Measurements from ENCODE around the gene TOM1L2.

Gene TOM1L2

GRCh38 chr17:17806611-17807274 lies 165.5 kb downstream of the TOM1L2 start:
- no peaks in the 10 kb centered on the region for H3K27me3 ChIP-seq (ENCODE audit: control insufficient read depth in 1 of 2, insufficient read depth in 2 of 2, low read length in 2 of 2)
- H3K9ac ChIP-seq (ENCODE audit: low read depth in 1 of 2, low read length in 2 of 2), result no peak overlapping the region
- no peak overlapping the region for H3K27ac ChIP-seq (ENCODE audit: low read depth, low read length)
- peaks cover 0 to 14% of the 10 kb centered on the region in 2 donors for H3K36me3 ChIP-seq (ENCODE audit: control insufficient read depth in 1 of 2, insufficient read depth in 2 of 2, low read length in 2 of 2)
- no peak overlapping the region for H3K4me3 ChIP-seq (ENCODE audit: low read depth in 1 of 2, low read length in 2 of 2)
- peaks cover 0 to 5% of the 10 kb centered on the region in 2 donors for H3K4me1 ChIP-seq (ENCODE audit: control insufficient read depth in 1 of 2, insufficient read depth in 2 of 2, low read length in 2 of 2)
- no peaks in the 10 kb centered on the region for H3K9me3 ChIP-seq (ENCODE audit: control insufficient read depth in 1 of 2, low read length in 2 of 2)

- Histone ChIP-seq H3K36me3 (ENCODE audit: control insufficient read depth in 1 of 2, insufficient read depth in 2 of 2, low read length in 2 of 2) (peaks cover 0 to 11% of the 10 kb centered on the region in 2 donors), H3K9me3 (ENCODE audit: control insufficient read depth in 1 of 2, low read length in 2 of 2) (no peaks in the 10 kb centered on the region), H3K4me1 (ENCODE audit: control insufficient read depth in 1 of 2, insufficient read depth in 2 of 2, low read length in 2 of 2) (peaks cover 0 to 3% of the 10 kb centered on the region in 2 donors), H3K27ac (ENCODE audit: low read depth, low read length) (no peak overlapping the region), H3K9ac (ENCODE audit: low read depth in 1 of 2, low read length in 2 of 2) (no peak overlapping the region), H3K27me3 (ENCODE audit: control insufficient read depth in 1 of 2, insufficient read depth in 2 of 2, low read length in 2 of 2) (no peaks in the 10 kb centered on the region), H3K4me3 (ENCODE audit: low read depth in 1 of 2, low read length in 2 of 2) (no peak overlapping the region)
Measured at GRCh38 chr17:17806035-17806434, 166.2 kb downstream of the TOM1L2 start.

DNA sequence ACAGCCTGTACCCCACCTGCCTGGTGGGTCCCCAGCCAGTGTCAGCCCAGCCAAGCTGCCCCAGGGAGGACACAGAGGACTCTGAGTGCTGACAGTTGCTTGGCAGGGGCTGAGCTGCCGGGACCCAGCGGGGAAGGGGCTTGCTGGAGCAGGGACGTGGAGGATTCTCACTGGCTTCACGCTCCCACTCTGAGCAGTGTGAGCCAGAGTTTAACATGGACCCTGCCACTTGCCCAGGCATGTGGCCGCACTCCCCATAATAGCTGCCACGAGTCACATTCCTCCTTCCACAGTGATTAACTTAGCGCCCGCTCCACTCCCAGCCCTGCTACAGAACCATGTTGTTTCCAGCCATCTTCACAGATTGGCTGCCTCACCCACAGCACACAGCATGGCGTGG lies 166.6 kb downstream of the TOM1L2 start:
- H3K27ac ChIP-seq (ENCODE audit: low read depth, low read length), result no peak overlapping the region
- no peak overlapping the region for H3K9ac ChIP-seq (ENCODE audit: low read depth in 1 of 2, low read length in 2 of 2)
- no peak overlapping the region for H3K4me3 ChIP-seq (ENCODE audit: low read depth in 1 of 2, low read length in 2 of 2)
- no peaks in the 10 kb centered on the region for H3K27me3 ChIP-seq (ENCODE audit: control insufficient read depth in 1 of 2, insufficient read depth in 2 of 2, low read length in 2 of 2)
- H3K4me1 ChIP-seq (ENCODE audit: control insufficient read depth in 1 of 2, insufficient read depth in 2 of 2, low read length in 2 of 2), result peaks cover 0 to 3% of the 10 kb centered on the region in 2 donors
- H3K9me3 ChIP-seq (ENCODE audit: control insufficient read depth in 1 of 2, low read length in 2 of 2), result no peaks in the 10 kb centered on the region
- H3K36me3 ChIP-seq (ENCODE audit: control insufficient read depth in 1 of 2, insufficient read depth in 2 of 2, low read length in 2 of 2), result peaks cover 0 to 11% of the 10 kb centered on the region in 2 donors

DNA sequence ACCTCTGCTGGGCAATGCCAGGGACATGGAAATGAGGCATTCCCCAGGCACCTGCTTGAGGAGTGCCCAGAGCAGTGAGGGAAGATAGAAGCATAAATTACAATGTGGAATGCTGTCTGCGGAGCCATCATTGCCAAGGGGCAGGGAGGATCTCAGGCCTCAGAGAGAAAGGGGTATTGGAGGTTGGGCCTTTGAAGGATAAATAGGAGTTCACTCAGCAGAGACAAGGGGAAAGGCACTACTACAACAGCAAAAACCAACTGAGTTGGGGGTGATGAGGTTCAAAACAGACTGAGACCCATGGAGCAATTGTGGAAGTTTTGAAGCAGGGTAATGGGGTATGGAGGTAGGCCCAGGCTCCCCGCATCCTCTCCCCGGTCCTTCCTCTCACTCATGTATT lies 168.2 kb downstream of the TOM1L2 start:
- H3K27me3 ChIP-seq (ENCODE audit: control insufficient read depth in 1 of 2, insufficient read depth in 2 of 2, low read length in 2 of 2), result no peaks in the 10 kb centered on the region
- H3K36me3 ChIP-seq (ENCODE audit: control insufficient read depth in 1 of 2, insufficient read depth in 2 of 2, low read length in 2 of 2), result peaks cover 0 to 15% of the 10 kb centered on the region in 2 donors
- H3K9me3 ChIP-seq (ENCODE audit: control insufficient read depth in 1 of 2, low read length in 2 of 2), result no peaks in the 10 kb centered on the region
- no peak overlapping the region for H3K4me3 ChIP-seq (ENCODE audit: low read depth in 1 of 2, low read length in 2 of 2)
- H3K27ac ChIP-seq (ENCODE audit: low read depth, low read length), result no peak overlapping the region
- H3K4me1 ChIP-seq (ENCODE audit: control insufficient read depth in 1 of 2, insufficient read depth in 2 of 2, low read length in 2 of 2), result peaks cover 0 to 3% of the 10 kb centered on the region in 2 donors
- no peak overlapping the region for H3K9ac ChIP-seq (ENCODE audit: low read depth in 1 of 2, low read length in 2 of 2)

DNA sequence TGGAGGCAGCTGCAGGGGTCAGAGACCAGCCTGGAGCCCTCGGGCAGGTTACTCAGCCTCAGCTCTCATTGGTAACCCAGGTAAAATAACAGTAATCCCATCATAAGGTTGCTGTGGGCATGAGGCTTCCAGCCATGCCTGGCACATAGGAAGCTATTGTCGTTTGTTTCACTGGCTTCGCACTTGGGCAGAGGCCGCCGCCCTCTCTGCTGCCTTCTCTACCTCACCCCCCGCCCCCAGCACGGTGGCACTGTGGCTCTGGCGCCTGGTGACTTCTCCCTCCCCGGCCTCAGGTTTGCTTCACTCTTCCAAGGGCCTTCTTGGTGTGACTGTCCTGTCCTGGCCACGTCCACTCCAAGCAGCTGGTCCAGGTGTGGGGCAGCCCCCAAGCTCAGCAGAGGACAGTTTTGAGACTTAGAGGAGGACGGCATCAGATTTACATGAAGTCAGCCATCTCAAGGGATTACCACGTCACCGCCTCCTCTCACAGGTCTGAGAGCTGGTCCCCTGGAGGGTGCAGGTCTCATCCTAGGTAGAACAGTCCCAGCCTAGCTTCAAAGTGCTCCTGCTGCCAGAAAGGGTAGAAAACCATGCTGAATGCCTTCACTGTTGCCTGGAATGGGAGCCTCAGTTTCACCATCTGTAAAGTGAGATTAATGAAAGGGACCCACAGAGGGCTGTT lies 170.3 kb downstream of the TOM1L2 start:
- Histone ChIP-seq H3K4me3 (ENCODE audit: low read depth in 1 of 2, low read length in 2 of 2) (no peak overlapping the region), H3K27ac (ENCODE audit: low read depth, low read length) (no peak overlapping the region), H3K9me3 (ENCODE audit: control insufficient read depth in 1 of 2, low read length in 2 of 2) (no peaks in the 10 kb centered on the region), H3K9ac (ENCODE audit: low read depth in 1 of 2, low read length in 2 of 2) (no peak overlapping the region), H3K36me3 (ENCODE audit: control insufficient read depth in 1 of 2, insufficient read depth in 2 of 2, low read length in 2 of 2) (peaks cover 0 to 24% of the 10 kb centered on the region in 2 donors), H3K27me3 (ENCODE audit: control insufficient read depth in 1 of 2, insufficient read depth in 2 of 2, low read length in 2 of 2) (no peaks in the 10 kb centered on the region), H3K4me1 (ENCODE audit: control insufficient read depth in 1 of 2, insufficient read depth in 2 of 2, low read length in 2 of 2) (no peaks in the 10 kb centered on the region)

DNA sequence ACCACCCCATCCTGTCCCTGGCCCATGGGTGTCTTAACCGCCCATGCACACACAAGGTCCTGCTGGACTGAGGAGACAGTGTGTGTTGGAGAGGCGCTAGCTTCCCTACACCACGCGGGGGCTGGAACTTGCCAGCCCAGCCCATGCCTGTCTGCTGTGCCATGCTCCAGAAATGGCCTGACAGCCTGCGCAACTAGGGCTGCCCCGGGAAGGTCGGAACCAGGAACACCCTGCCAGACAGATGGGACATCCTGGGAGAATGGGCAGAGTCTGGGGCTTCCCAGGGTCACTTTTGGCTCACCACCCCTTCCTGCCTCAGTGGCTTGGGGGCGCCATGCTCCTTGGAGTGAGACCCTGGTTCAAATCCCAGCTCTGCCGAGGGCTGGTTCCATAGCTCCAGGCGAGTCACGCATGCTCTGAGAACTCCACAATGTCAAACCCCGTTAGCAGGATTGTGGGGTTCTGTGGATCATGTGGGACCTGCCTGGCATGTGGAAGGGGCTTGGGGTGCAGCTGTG lies 171.6 kb downstream of the TOM1L2 start:
- Histone ChIP-seq H3K4me1 (ENCODE audit: control insufficient read depth in 1 of 2, insufficient read depth in 2 of 2, low read length in 2 of 2) (no peaks in the 10 kb centered on the region), H3K4me3 (ENCODE audit: low read depth in 1 of 2, low read length in 2 of 2) (no peak overlapping the region), H3K27ac (ENCODE audit: low read depth, low read length) (no peak overlapping the region), H3K9me3 (ENCODE audit: control insufficient read depth in 1 of 2, low read length in 2 of 2) (no peaks in the 10 kb centered on the region), H3K36me3 (ENCODE audit: control insufficient read depth in 1 of 2, insufficient read depth in 2 of 2, low read length in 2 of 2) (peaks cover 0 to 30% of the 10 kb centered on the region in 2 donors), H3K27me3 (ENCODE audit: control insufficient read depth in 1 of 2, insufficient read depth in 2 of 2, low read length in 2 of 2) (no peaks in the 10 kb centered on the region), H3K9ac (ENCODE audit: low read depth in 1 of 2, low read length in 2 of 2) (no peak overlapping the region)

- no peaks in the 10 kb centered on the region for H3K4me1 ChIP-seq (ENCODE audit: control insufficient read depth in 1 of 2, insufficient read depth in 2 of 2, low read length in 2 of 2)
- H3K36me3 ChIP-seq (ENCODE audit: control insufficient read depth in 1 of 2, insufficient read depth in 2 of 2, low read length in 2 of 2), result peaks cover 3 to 45% of the 10 kb centered on the region in 2 donors
- no peak overlapping the region for H3K27ac ChIP-seq (ENCODE audit: low read depth, low read length)
- H3K4me3 ChIP-seq (ENCODE audit: low read depth in 1 of 2, low read length in 2 of 2), result no peak overlapping the region
- no peak overlapping the region for H3K9ac ChIP-seq (ENCODE audit: low read depth in 1 of 2, low read length in 2 of 2)
- H3K9me3 ChIP-seq (ENCODE audit: control insufficient read depth in 1 of 2, low read length in 2 of 2), result no peaks in the 10 kb centered on the region
- H3K27me3 ChIP-seq (ENCODE audit: control insufficient read depth in 1 of 2, insufficient read depth in 2 of 2, low read length in 2 of 2), result no peaks in the 10 kb centered on the region
Measured at GRCh38 chr17:17798573-17799255, 173.5 kb downstream of the TOM1L2 start.

DNA sequence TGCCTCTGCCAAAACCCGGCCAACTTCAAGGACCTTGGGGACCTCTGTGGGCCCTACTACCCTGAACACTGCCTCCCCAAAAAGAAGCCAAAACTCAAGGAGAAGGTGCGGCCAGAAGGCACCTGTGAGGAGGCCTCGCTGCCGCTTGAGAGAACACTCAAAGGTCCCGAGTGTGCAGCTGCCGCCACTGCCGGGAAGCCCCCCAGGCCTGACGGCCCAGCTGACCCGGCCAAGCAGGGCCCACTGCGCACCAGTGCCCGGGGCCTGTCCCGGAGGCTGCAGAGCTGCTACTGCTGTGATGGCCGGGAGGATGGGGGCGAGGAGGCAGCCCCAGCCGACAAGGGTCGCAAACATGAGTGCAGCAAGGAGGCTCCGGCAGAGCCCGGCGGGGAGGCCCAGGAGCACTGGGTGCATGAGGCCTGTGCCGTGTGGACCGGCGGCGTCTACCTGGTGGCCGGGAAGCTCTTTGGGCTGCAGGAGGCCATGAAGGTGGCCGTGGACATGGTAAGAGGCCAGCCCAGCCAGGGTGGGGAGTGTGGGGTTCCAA lies 174.1 kb downstream of the TOM1L2 start:
- no peaks in the 10 kb centered on the region for H3K4me1 ChIP-seq (ENCODE audit: control insufficient read depth in 1 of 2, insufficient read depth in 2 of 2, low read length in 2 of 2)
- H3K27ac ChIP-seq (ENCODE audit: low read depth, low read length), result no peak overlapping the region
- no peak overlapping the region for H3K9ac ChIP-seq (ENCODE audit: low read depth in 1 of 2, low read length in 2 of 2)
- H3K36me3 ChIP-seq (ENCODE audit: control insufficient read depth in 1 of 2, insufficient read depth in 2 of 2, low read length in 2 of 2), result peaks cover 3 to 49% of the 10 kb centered on the region in 2 donors
- H3K27me3 ChIP-seq (ENCODE audit: control insufficient read depth in 1 of 2, insufficient read depth in 2 of 2, low read length in 2 of 2), result no peaks in the 10 kb centered on the region
- H3K4me3 ChIP-seq (ENCODE audit: low read depth in 1 of 2, low read length in 2 of 2), result no peak overlapping the region
- no peaks in the 10 kb centered on the region for H3K9me3 ChIP-seq (ENCODE audit: control insufficient read depth in 1 of 2, low read length in 2 of 2)

- H3K9me3 ChIP-seq (ENCODE audit: control insufficient read depth in 1 of 2, low read length in 2 of 2), result no peaks in the 10 kb centered on the region
- no peak overlapping the region for H3K27ac ChIP-seq (ENCODE audit: low read depth, low read length)
- H3K4me1 ChIP-seq (ENCODE audit: control insufficient read depth in 1 of 2, insufficient read depth in 2 of 2, low read length in 2 of 2), result peaks cover 0 to under 1% of the 10 kb centered on the region in 2 donors
- H3K36me3 ChIP-seq (ENCODE audit: control insufficient read depth in 1 of 2, insufficient read depth in 2 of 2, low read length in 2 of 2), result peaks cover 3 to 49% of the 10 kb centered on the region in 2 donors
- H3K4me3 ChIP-seq (ENCODE audit: low read depth in 1 of 2, low read length in 2 of 2), result no peak overlapping the region
- H3K9ac ChIP-seq (ENCODE audit: low read depth in 1 of 2, low read length in 2 of 2), result no peak overlapping the region
- H3K27me3 ChIP-seq (ENCODE audit: control insufficient read depth in 1 of 2, insufficient read depth in 2 of 2, low read length in 2 of 2), result no peaks in the 10 kb centered on the region
Measured at GRCh38 chr17:17797119-17797809, 174.9 kb downstream of the TOM1L2 start.

Data from duodenal mucosa (tissue), 2 donors.